Measurements from ENCODE around the gene SLC35F1. TPM values are rescaled to one million over a fixed set of nuclear protein-coding genes. Genes with fewer than 3 reads are reported as not detected.

SLC35F1 gene
- total and polyA plus RNA-seq, 2 donors (not counting 3 experiments of a cell fraction or from before 2014, with no cell fraction given), result not detected

DNA sequence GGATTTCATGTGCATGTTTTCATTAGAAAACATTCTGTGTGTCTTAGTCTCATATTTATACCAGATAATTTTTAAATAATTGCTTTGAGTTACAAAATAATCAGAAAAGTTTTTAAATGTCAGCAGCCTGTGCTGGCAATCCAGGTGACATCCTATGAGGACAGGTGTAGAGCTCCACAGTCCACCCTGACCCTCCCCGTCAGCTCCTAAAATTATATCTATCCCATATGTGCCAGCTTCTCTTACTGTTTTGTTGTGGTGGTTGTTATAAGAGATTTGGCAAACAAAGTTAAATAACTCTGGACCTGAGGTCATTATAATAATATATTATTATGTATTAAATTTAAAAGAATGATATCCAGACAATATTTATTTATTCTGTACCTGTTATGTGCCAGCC, 387.8 kb downstream of the SLC35F1 start:
- Histone ChIP-seq H3K4me2 (ENCODE audit: insufficient read depth, low read length) (no peak overlapping the region), H3K4me3 (replicated peaks in 1 of 3; ENCODE audit: insufficient read depth in 1 of 3, low read depth in 1 of 3, low read length in 3 of 3) (no peak overlapping the region), H3K4me1 (ENCODE audit: control insufficient read depth, extremely low read depth, insufficient read depth, low read length) (no peaks in the 10 kb centered on the region), H3K36me3 (ENCODE audit: control insufficient read depth in 2 of 2, extremely low read depth in 1 of 2, insufficient read depth in 2 of 2, low read length in 2 of 2) (no peaks in the 10 kb centered on the region), H3K9ac (replicated peaks; ENCODE audit: extremely low read depth, insufficient read depth, low read length) (no peak overlapping the region), H4K20me1 (replicated peaks; ENCODE audit: control insufficient read depth, extremely low read depth, insufficient read depth, low read length) (no peaks in the 10 kb centered on the region), H2AFZ (ENCODE audit: low read depth, low read length) (no peak overlapping the region), H3K27me3 (ENCODE audit: control insufficient read depth in 2 of 2, insufficient read depth in 2 of 2, low read length in 2 of 2) (no peaks in the 10 kb centered on the region), H3K9me1 (replicated peaks; ENCODE audit: control insufficient read depth, extremely low read depth, insufficient read depth, low read length) (no peaks in the 10 kb centered on the region), H3K9me3 (replicated peaks; ENCODE audit: control insufficient read depth, insufficient read depth, low read length) (no peaks in the 10 kb centered on the region), H3K79me2 (ENCODE audit: control insufficient read depth, insufficient read depth, low read length) (no peaks in the 10 kb centered on the region), H3K27ac (ENCODE audit: insufficient read depth, low read depth, low read length) (no peak overlapping the region)
- no TSS peak for BruUV-seq (replicated peaks)
- intact Hi-C loops (cut with micrococcal nuclease) (no loop called here), dilution Hi-C loops (cut with MboI; ENCODE audit: extremely low pct_ligation_motif_present, low sequenced_read_pairs) (no loop called here)
- DNase-seq (ENCODE audit: low read depth, low spot score), result no peak
- no peak for TF ChIP-seq JUN (IDR thresholded peaks at IDR 0.05; ENCODE audit: borderline replicate concordance, insufficient read depth, insufficient read length, low read depth)
- TF ChIP-seq GATA2 (IDR thresholded peaks at IDR 0.05; ENCODE audit: insufficient read depth, insufficient read length, low read depth, low read length), result no peak
- TF ChIP-seq FOS (IDR thresholded peaks at IDR 0.05; ENCODE audit: borderline replicate concordance, insufficient read depth, low read length), result no peak
- TF ChIP-seq, protein P1, sequence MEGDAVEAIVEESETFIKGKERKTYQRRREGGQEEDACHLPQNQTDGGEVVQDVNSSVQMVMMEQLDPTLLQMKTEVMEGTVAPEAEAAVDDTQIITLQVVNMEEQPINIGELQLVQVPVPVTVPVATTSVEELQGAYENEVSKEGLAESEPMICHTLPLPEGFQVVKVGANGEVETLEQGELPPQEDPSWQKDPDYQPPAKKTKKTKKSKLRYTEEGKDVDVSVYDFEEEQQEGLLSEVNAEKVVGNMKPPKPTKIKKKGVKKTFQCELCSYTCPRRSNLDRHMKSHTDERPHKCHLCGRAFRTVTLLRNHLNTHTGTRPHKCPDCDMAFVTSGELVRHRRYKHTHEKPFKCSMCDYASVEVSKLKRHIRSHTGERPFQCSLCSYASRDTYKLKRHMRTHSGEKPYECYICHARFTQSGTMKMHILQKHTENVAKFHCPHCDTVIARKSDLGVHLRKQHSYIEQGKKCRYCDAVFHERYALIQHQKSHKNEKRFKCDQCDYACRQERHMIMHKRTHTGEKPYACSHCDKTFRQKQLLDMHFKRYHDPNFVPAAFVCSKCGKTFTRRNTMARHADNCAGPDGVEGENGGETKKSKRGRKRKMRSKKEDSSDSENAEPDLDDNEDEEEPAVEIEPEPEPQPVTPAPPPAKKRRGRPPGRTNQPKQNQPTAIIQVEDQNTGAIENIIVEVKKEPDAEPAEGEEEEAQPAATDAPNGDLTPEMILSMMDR (IDR thresholded peaks at IDR 0.05; ENCODE audit: extremely low read depth in 1 of 2, insufficient read depth in 1 of 2, low read depth in 1 of 2, low read length in 2 of 2), result no peak
- TF ChIP-seq POLR2A (IDR thresholded peaks at IDR 0.05; ENCODE audit: low read depth, low read length), result no peak
- TF ChIP-seq, protein P2, sequence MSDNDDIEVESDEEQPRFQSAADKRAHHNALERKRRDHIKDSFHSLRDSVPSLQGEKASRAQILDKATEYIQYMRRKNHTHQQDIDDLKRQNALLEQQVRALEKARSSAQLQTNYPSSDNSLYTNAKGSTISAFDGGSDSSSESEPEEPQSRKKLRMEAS (IDR thresholded peaks at IDR 0.05; ENCODE audit: insufficient read depth, insufficient read length), result no peak
- TF ChIP-seq MYC (IDR thresholded peaks at IDR 0.05; ENCODE audit: low read depth, low read length), result no peak
- TF ChIP-seq POLR2AphosphoS5 (IDR thresholded peaks at IDR 0.05; ENCODE audit: insufficient read depth, low read depth, low read length), result no peak
- TF ChIP-seq EZH2 (IDR thresholded peaks at IDR 0.05; ENCODE audit: borderline replicate concordance, low read depth, low read length, severe bottlenecking), result no peak
- POLR2A ChIA-PET, result no interaction called here
- FAIRE-seq, result no peak
- CTCF ChIA-PET, result no interaction called here

Measured in endothelial cell of umbilical vein (primary cell).